ENCODE data around the gene MEF2B.
"Not testable (repeated sequence)": the region's sequence is repeated elsewhere in the genome, so short reads cannot be mapped to it uniquely, and the experiment has no call there.

Gene MEF2B

GRCh38 chr19:19123386-19123785 lies 46.7 kb downstream of the MEF2B start:
- no peak for DNase-seq (ENCODE audit: low read depth)

- DNase-seq (ENCODE audit: low read depth): no peak
Measured at GRCh38 chr19:19122902-19123301, 47.2 kb downstream of the MEF2B start.

- no peak for DNase-seq (ENCODE audit: low read depth)
Measured at GRCh38 chr19:19121371-19121770, 48.7 kb downstream of the MEF2B start.

- no peak for DNase-seq (ENCODE audit: low read depth)
Measured at GRCh38 chr19:19120308-19121231, 49.5 kb downstream of the MEF2B start.

GRCh38 chr19:19119325-19120237 lies 50.5 kb downstream of the MEF2B start:
- DNase-seq (ENCODE audit: low read depth): no peak

- no peak for DNase-seq (ENCODE audit: low read depth)
Measured at GRCh38 chr19:19115954-19116353, 54.1 kb downstream of the MEF2B start.

GRCh38 chr19:19113040-19113626 lies 56.9 kb downstream of the MEF2B start:
- no peak for DNase-seq (ENCODE audit: low read depth)

GRCh38 chr19:19111967-19112580 lies 58.0 kb downstream of the MEF2B start:
- no peak for DNase-seq (ENCODE audit: low read depth)

GRCh38 chr19:19111136-19111835 lies 58.8 kb downstream of the MEF2B start:
- DNase-seq (ENCODE audit: low read depth): no peak

GRCh38 chr19:19110410-19111135 lies 59.5 kb downstream of the MEF2B start:
- no peak for DNase-seq (ENCODE audit: low read depth)

GRCh38 chr19:19109601-19110000 lies 60.5 kb downstream of the MEF2B start:
- no peak for DNase-seq (ENCODE audit: low read depth)

GRCh38 chr19:19107654-19108053 lies 62.4 kb downstream of the MEF2B start:
- no peak for DNase-seq (ENCODE audit: low read depth)

- not testable (repeated sequence) for DNase-seq (ENCODE audit: low read depth)
Measured at GRCh38 chr19:19106938-19107337, 63.1 kb downstream of the MEF2B start.

GRCh38 chr19:19106056-19106551 lies 64.0 kb downstream of the MEF2B start:
- no peak for DNase-seq (ENCODE audit: low read depth)

- DNase-seq (ENCODE audit: low read depth): no peak
Measured at GRCh38 chr19:19105365-19106055, 64.6 kb downstream of the MEF2B start.

GRCh38 chr19:19103167-19103566 lies 66.9 kb downstream of the MEF2B start:
- no peak for DNase-seq (ENCODE audit: low read depth)

GRCh38 chr19:19102566-19102965 lies 67.5 kb downstream of the MEF2B start:
- DNase-seq (ENCODE audit: low read depth): not testable (repeated sequence)

GRCh38 chr19:19101540-19101939 lies 68.5 kb downstream of the MEF2B start:
- no peak for DNase-seq (ENCODE audit: low read depth)

- no peak for DNase-seq (ENCODE audit: low read depth)
Measured at GRCh38 chr19:19098703-19099632, 71.1 kb downstream of the MEF2B start.
